ENCODE results near the gene KLF9.
"Not testable (repeated sequence)": the region's sequence is repeated elsewhere in the genome, so short reads cannot be mapped to it uniquely, and the experiment has no call there.

DNA sequence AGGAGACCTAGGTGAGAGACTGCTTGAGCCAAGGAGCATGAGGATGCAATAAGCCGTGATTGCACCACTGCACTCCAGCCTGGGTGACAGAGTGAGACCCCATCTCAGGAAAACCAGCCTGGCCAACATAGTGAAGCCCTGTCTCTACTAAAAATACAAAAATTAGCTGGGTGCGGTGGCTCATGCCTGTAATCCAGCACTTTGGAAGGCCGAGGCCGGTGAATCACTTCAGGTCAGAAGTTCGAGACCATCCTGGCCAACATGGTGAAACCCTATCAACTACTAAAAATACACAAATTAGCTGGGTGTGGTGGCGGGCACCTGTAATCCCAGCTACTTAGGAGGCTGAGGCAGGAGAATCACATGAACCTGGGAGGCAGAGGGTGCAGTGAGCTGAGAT is 13.2 kb downstream of the KLF9 start:
- TF ChIP-seq, protein P1, sequence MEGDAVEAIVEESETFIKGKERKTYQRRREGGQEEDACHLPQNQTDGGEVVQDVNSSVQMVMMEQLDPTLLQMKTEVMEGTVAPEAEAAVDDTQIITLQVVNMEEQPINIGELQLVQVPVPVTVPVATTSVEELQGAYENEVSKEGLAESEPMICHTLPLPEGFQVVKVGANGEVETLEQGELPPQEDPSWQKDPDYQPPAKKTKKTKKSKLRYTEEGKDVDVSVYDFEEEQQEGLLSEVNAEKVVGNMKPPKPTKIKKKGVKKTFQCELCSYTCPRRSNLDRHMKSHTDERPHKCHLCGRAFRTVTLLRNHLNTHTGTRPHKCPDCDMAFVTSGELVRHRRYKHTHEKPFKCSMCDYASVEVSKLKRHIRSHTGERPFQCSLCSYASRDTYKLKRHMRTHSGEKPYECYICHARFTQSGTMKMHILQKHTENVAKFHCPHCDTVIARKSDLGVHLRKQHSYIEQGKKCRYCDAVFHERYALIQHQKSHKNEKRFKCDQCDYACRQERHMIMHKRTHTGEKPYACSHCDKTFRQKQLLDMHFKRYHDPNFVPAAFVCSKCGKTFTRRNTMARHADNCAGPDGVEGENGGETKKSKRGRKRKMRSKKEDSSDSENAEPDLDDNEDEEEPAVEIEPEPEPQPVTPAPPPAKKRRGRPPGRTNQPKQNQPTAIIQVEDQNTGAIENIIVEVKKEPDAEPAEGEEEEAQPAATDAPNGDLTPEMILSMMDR (IDR thresholded peaks at IDR 0.05), result not testable (repeated sequence)
- not testable (repeated sequence) for TF ChIP-seq POLR2A (IDR thresholded peaks at IDR 0.05)

All from lower leg skin (tissue), 3 donors.